Caco-2 (cell line): ENCODE measurements around the gene ADCY5. TPM values are rescaled to one million over a fixed set of nuclear protein-coding genes. Genes with fewer than 3 reads are reported as not detected.

Experiments
- BruUV-seq: library from RNA; stranded (reverse); fragments of 400-500 nt; replicated peaks from 2 replicates; lab custom pipeline; 2021; lab: Mats Ljungman, UMichigan
- CTCF ChIA-PET: fragments of 300-600 bp; sonication (Branson Sonifier 250); formaldehyde crosslinking; loops from one replicate; lab custom pipeline; 2022; ENCODE audit warnings: antibody characterized with exemption; lab: Charles Lee
- POLR2A ChIA-PET: fragments of 300-600 bp; sonication (Branson Sonifier 250); formaldehyde crosslinking; loops from one replicate; lab custom pipeline; 2022; ENCODE audit warnings: antibody characterized with exemption; lab: Charles Lee
- DNase-seq, 2 experiments: peaks; one replicate each; pipeline versions ENCODE4 v3.0.0 to v3.0.0-alpha.2; 2020 to 2022
- H3K27me3 ChIP-seq: replicated peaks from 2 replicates; pipeline ENCODE4 v1.6.0; 2011; ENCODE audit warnings: low read length; ENCODE audit not compliant: control insufficient read depth, insufficient read depth
- H3K36me3 ChIP-seq: 2 replicates; pipeline ENCODE4 v1.5.1; 2011; ENCODE audit warnings: low read length; ENCODE audit not compliant: control insufficient read depth, insufficient read depth
- H3K4me1 ChIP-seq: fragments of 250-450 bp; sonication (Bioruptor Pico); 2 replicates; pipeline ENCODE4 v1.5.1; 2020; ENCODE audit warnings: mild to moderate bottlenecking
- H3K4me3 ChIP-seq: 2 replicates; pipeline ENCODE4 v1.5.1; 2011; ENCODE audit warnings: low read depth, mild to moderate bottlenecking, control low read depth, low read length
- H3K9me3 ChIP-seq: fragments of 250-450 bp; sonication (Bioruptor Pico); 2 replicates; pipeline ENCODE4 v1.5.1; 2020; ENCODE audit warnings: mild to moderate bottlenecking, moderate library complexity
- H3K27ac Mint-ChIP-seq: one replicate; pipeline ENCODE4 v1.8.0; 2022; ENCODE audit warnings: mixed read lengths; ENCODE audit not compliant: unreplicated experiment
- H3K27me3 Mint-ChIP-seq: one replicate; pipeline ENCODE4 v1.8.0; 2022; ENCODE audit warnings: mixed read lengths; ENCODE audit not compliant: insufficient read depth, unreplicated experiment
- H3K36me3 Mint-ChIP-seq: one replicate; pipeline ENCODE4 v1.8.0; 2022; ENCODE audit warnings: mild to moderate bottlenecking, mixed read lengths; ENCODE audit not compliant: insufficient read depth, unreplicated experiment
- H3K4me1 Mint-ChIP-seq: one replicate; pipeline ENCODE4 v1.8.0; 2022; ENCODE audit warnings: low read depth, mixed read lengths; ENCODE audit not compliant: unreplicated experiment
- H3K4me3 Mint-ChIP-seq: one replicate; pipeline ENCODE4 v1.8.0; 2022; ENCODE audit warnings: mild to moderate bottlenecking, moderate library complexity, mixed read lengths; ENCODE audit not compliant: unreplicated experiment
- H3K9me3 Mint-ChIP-seq: one replicate; pipeline ENCODE4 v1.8.0; 2022; ENCODE audit warnings: mixed read lengths; ENCODE audit not compliant: unreplicated experiment
- CTCF ChIP-seq, 2 experiments: fragments of 200-600 bp in 1 of 2; IDR thresholded peaks; 1 replicate in 1 of 2; 2 replicates in 1 of 2; pipeline versions ENCODE4 v1.5.1 to v1.8.0; 2011 to 2022; ENCODE audit warnings: antibody characterized with exemption in 1 of 2, control low read depth in 1 of 2, inconsistent platforms in 1 of 2, low read depth in 1 of 2, low read length in 1 of 2, mild to moderate bottlenecking in 1 of 2, moderate library complexity in 1 of 2; ENCODE audit not compliant: insufficient read depth in 1 of 2, severe bottlenecking in 1 of 2, unreplicated experiment in 1 of 2
- intact Hi-C: fragments of 100-400 bp; cut with micrococcal nuclease; formaldehyde crosslinking; loops from one replicate; pipeline ENCODE4 v1.10.0; 2022; ENCODE audit not compliant: unreplicated experiment
- total RNA-seq: library from RNA; stranded (reverse); gene quantifications from 2 replicates; pipeline ENCODE4 v1.2.3, GENCODE V29; 2022

The ADCY5 gene
- total RNA-seq, 1 experiment from 2014 or later: 0.91 TPM

- H3K4me1 ChIP-seq: peaks cover 4% of the 10 kb centered on the region; the same call in 1 of the 2 replicates
- POLR2A ChIA-PET: no interaction called here
- H3K4me3 Mint-ChIP-seq: no peak overlapping the region
Measured at GRCh38 chr3:123401836-123402530, 46.9 kb downstream of the ADCY5 start.

DNA sequence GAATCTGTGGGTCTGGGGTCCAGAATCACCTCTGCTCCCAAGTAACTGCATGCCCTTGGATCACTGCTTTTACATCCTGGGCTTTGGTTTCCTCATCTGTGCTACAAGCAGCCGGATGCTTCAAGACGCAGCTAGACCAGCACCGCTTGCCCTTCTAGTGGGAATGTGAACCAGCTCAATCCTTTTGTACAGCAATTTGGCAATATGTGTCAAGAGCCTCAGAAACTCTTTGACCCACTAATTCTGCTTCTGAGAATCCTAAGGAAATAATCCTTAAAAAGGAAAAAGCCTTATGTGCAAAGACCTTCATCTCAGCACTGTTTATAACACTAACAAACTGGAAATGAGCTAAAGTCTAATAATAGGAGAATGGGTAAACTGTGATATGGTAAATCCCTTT, 48.7 kb downstream of the ADCY5 start:
- no TSS peak for BruUV-seq
- Mint-ChIP-seq H3K4me3 (no peak overlapping the region), H3K27ac (no peak overlapping the region), H3K27me3 (peaks cover 6% of the 10 kb centered on the region), H3K9me3 (no peaks in the 10 kb centered on the region), H3K36me3 (no peaks in the 10 kb centered on the region), H3K4me1 (no peaks in the 10 kb centered on the region)
- H3K4me3 ChIP-seq: no peak overlapping the region
- CTCF ChIA-PET: no interaction called here
- intact Hi-C loops: no loop called here
- no peak for TF ChIP-seq CTCF (IDR thresholded peaks at IDR 0.05; ENCODE audit: insufficient read depth in 1 of 2, low read depth in 1 of 2, low read length in 1 of 2, severe bottlenecking in 1 of 2, unreplicated experiment in 1 of 2)
- H3K36me3 ChIP-seq: no peaks in the 10 kb centered on the region
- POLR2A ChIA-PET: no interaction called here
- peaks cover 4% of the 10 kb centered on the region; the same call in 1 of the 2 replicates for H3K4me1 ChIP-seq
- no peaks in the 10 kb centered on the region for H3K27me3 ChIP-seq
- H3K9me3 ChIP-seq: no peaks in the 10 kb centered on the region
- DNase-seq: no peak

More at GRCh38 chr3:123401836-123402530, 46.9 kb downstream of the ADCY5 start:
- no peaks in the 10 kb centered on the region for H3K27me3 Mint-ChIP-seq
- CTCF ChIA-PET: interaction anchor here (0.6 kb wide), 1 partner anchor 50 kb away, joined by 3 read pairs; no protein-coding TSS in a partner anchor
- H3K9me3 ChIP-seq: no peaks in the 10 kb centered on the region
- no peaks in the 10 kb centered on the region for H3K27me3 ChIP-seq
- BruUV-seq: no TSS peak
- H3K27ac Mint-ChIP-seq: no peak overlapping the region
- H3K9me3 Mint-ChIP-seq: no peaks in the 10 kb centered on the region
- H3K36me3 Mint-ChIP-seq: no peaks in the 10 kb centered on the region
- H3K36me3 ChIP-seq: no peaks in the 10 kb centered on the region
- TF ChIP-seq CTCF (IDR thresholded peaks at IDR 0.05; ENCODE audit: insufficient read depth in 1 of 2, low read depth in 1 of 2, low read length in 1 of 2, severe bottlenecking in 1 of 2, unreplicated experiment in 1 of 2): no peak
- intact Hi-C loops: no loop called here
- no peaks in the 10 kb centered on the region for H3K4me1 Mint-ChIP-seq
- DNase-seq: no peak
- no peak overlapping the region for H3K4me3 ChIP-seq

- intact Hi-C loops: no loop called here
- no TSS peak for BruUV-seq
- no peak for DNase-seq
- Histone ChIP-seq H3K27me3 (no peaks in the 10 kb centered on the region), H3K4me3 (no peak overlapping the region), H3K4me1 (peaks cover 4% of the 10 kb centered on the region; the same call in 1 of the 2 replicates), H3K36me3 (no peaks in the 10 kb centered on the region), H3K9me3 (no peaks in the 10 kb centered on the region)
- H3K36me3 Mint-ChIP-seq: no peaks in the 10 kb centered on the region
- H3K4me1 Mint-ChIP-seq: no peaks in the 10 kb centered on the region
- ChIA-PET POLR2A (no interaction called here), CTCF (no interaction called here)
- no peak for TF ChIP-seq CTCF (IDR thresholded peaks at IDR 0.05; ENCODE audit: insufficient read depth in 1 of 2, low read depth in 1 of 2, low read length in 1 of 2, severe bottlenecking in 1 of 2, unreplicated experiment in 1 of 2)
- H3K27me3 Mint-ChIP-seq: peaks cover 6% of the 10 kb centered on the region
- no peak overlapping the region for H3K27ac Mint-ChIP-seq
- H3K4me3 Mint-ChIP-seq: no peak overlapping the region
- H3K9me3 Mint-ChIP-seq: no peaks in the 10 kb centered on the region
Measured at GRCh38 chr3:123399653-123400052, 49.2 kb downstream of the ADCY5 start.
